Panc1 (cell line): ENCODE results near the gene MAPK8IP2. TPM values are rescaled to one million over a fixed set of nuclear protein-coding genes. Genes with fewer than 3 reads are reported as not detected.
"Not testable (repeated sequence)": the region's sequence is repeated elsewhere in the genome, so short reads cannot be mapped to it uniquely, and the experiment has no call there.

Experiments used
- ATAC-seq: fragments of 200-7000 bp; cut with Tn5 transposase; 2 replicates; pipeline ENCODE4 v1.9.1; 2020; ENCODE audit warnings: mild to moderate bottlenecking, moderate library complexity
- BruUV-seq: library from RNA; stranded (reverse); fragments of 400-500 nt; replicated peaks from 2 replicates; lab custom pipeline; 2021; lab: Mats Ljungman, UMichigan
- CTCF ChIA-PET: fragments of 300-600 bp; sonication (Branson Sonifier 250); formaldehyde crosslinking; loops from one replicate; lab custom pipeline; 2022; ENCODE audit warnings: antibody characterized with exemption; lab: Charles Lee
- POLR2A ChIA-PET: fragments of 300-600 bp; sonication (Branson Sonifier 250); formaldehyde crosslinking; loops from one replicate; lab custom pipeline; 2022; ENCODE audit warnings: antibody characterized with exemption; lab: Charles Lee
- DNase-seq: peaks from one replicate; pipeline ENCODE4 v3.0.0-alpha.2; 2010; ENCODE audit warnings: low read depth, low spot score
- H3K27ac ChIP-seq: 2 replicates; pipeline ENCODE4 v1.5.1; 2011; ENCODE audit warnings: mild to moderate bottlenecking, low read length, inconsistent platforms
- H3K27me3 ChIP-seq: fragments of 200-500 bp; sonication (Bioruptor generic); 2 replicates; pipeline ENCODE4 v1.6.0; 2014; ENCODE audit warnings: low read length, inconsistent platforms; ENCODE audit not compliant: control insufficient read depth, insufficient read depth
- H3K36me3 ChIP-seq: fragments of 200-500 bp; sonication (Bioruptor generic); 2 replicates; pipeline ENCODE4 v1.5.1; 2014; ENCODE audit warnings: inconsistent platforms, mild to moderate bottlenecking, low read length, moderate library complexity; ENCODE audit not compliant: control insufficient read depth, insufficient read depth
- H3K4me1 ChIP-seq: 2 replicates; pipeline ENCODE4 v1.5.1; 2011; ENCODE audit warnings: inconsistent platforms, mild to moderate bottlenecking, low read length, moderate library complexity; ENCODE audit not compliant: control insufficient read depth, insufficient read depth
- H3K4me3 ChIP-seq, 2 experiments: 2 replicates each; pipeline ENCODE4 v1.5.1; 2011 to 2012; ENCODE audit warnings: low read depth in 2 of 2, low read length in 2 of 2, mild to moderate bottlenecking in 2 of 2, inconsistent platforms in 1 of 2, moderate library complexity in 1 of 2
- H3K9me3 ChIP-seq: fragments of 200-500 bp; sonication (Bioruptor generic); 2 replicates; pipeline ENCODE4 v1.5.1; 2014; ENCODE audit warnings: low read depth, mild to moderate bottlenecking, inconsistent platforms, low read length, moderate library complexity; ENCODE audit not compliant: control insufficient read depth, insufficient read depth
- CTCF ChIP-seq: fragments of 450-650 bp; IDR thresholded peaks from 2 replicates; pipeline ENCODE4 v1.5.1; 2017; ENCODE audit warnings: mild to moderate bottlenecking
- POLR2AphosphoS5 ChIP-seq: IDR thresholded peaks from 2 replicates; pipeline ENCODE4 v1.6.1; 2012; ENCODE audit warnings: mild to moderate bottlenecking, low read depth, low read length, moderate library complexity
- REST ChIP-seq, 2 experiments: IDR thresholded peaks; 2 replicates each; pipeline ENCODE4 v1.6.1; 2011 to 2012; ENCODE audit warnings: low read depth in 2 of 2, control low read depth in 1 of 2, low read length in 1 of 2, mild to moderate bottlenecking in 1 of 2, moderate library complexity in 1 of 2; ENCODE audit not compliant: insufficient read depth in 1 of 2
- SIN3A ChIP-seq: IDR thresholded peaks from 2 replicates; pipeline ENCODE4 v1.6.1; 2012; ENCODE audit warnings: low read depth, mild to moderate bottlenecking, low read length, moderate library complexity, borderline replicate concordance; ENCODE audit not compliant: insufficient read depth
- TCF7L2 ChIP-seq: IDR thresholded peaks from 2 replicates; pipeline ENCODE4 v1.6.1; 2011; ENCODE audit warnings: mild to moderate bottlenecking, low read depth, low read length, inconsistent platforms
- in situ Hi-C: cut with HindIII; loops from 2 replicates; pipeline ENCODE4 v1.10.0; 2016; ENCODE audit warnings: low sequenced_read_pairs, low pct_unique_long_range_greater_than_20kb
- intact Hi-C: fragments of 100-400 bp; cut with micrococcal nuclease; formaldehyde crosslinking; loops from one replicate; pipeline ENCODE4 v1.10.0; 2022; ENCODE audit not compliant: unreplicated experiment
- total RNA-seq: library from RNA; stranded (reverse); gene quantifications from one replicate; pipeline ENCODE4 v1.2.1, GENCODE V29; 2021; ENCODE audit not compliant: unreplicated experiment

MAPK8IP2 gene
- total RNA-seq, 1 experiment from 2014 or later = 38.4 TPM

- ATAC-seq (no peak), DNase-seq (no peak)
- intact Hi-C loops (no loop called here), in situ Hi-C loops (no loop called here)
- peaks cover 2% of the 10 kb centered on the region for H3K27me3 ChIP-seq
- CTCF ChIA-PET = interaction anchor here (0.5 to 0.6 kb wide), 2 partner anchors 10 to 22 kb away, joined by 6 to 10 read pairs; no protein-coding TSS in a partner anchor
- H3K9me3 ChIP-seq = no peaks in the 10 kb centered on the region
- no peak overlapping the region for H3K4me3 ChIP-seq
- no TSS peak for BruUV-seq
- H3K4me1 ChIP-seq = no peaks in the 10 kb centered on the region
- TF ChIP-seq SIN3A (no peak), CTCF (no peak), REST (IDR thresholded peaks at IDR 0.05; ENCODE audit: insufficient read depth in 1 of 2, low read depth in 2 of 2, low read length in 1 of 2) (no peak), TCF7L2 (no peak), POLR2AphosphoS5 (no peak)
- H3K27ac ChIP-seq = no peak overlapping the region
- POLR2A ChIA-PET = no interaction called here
- no peaks in the 10 kb centered on the region for H3K36me3 ChIP-seq
Observed at GRCh38 chr22:50641696-50642607, 41.4 kb downstream of the MAPK8IP2 start.

GRCh38 chr22:50643021-50643820 is 42.6 kb downstream of the MAPK8IP2 start:
- intact Hi-C loops, H3K4me3 ChIP-seq: not testable (repeated sequence)

GRCh38 chr22:50643821-50644101 is 43.2 kb downstream of the MAPK8IP2 start:
- H3K36me3 ChIP-seq, ATAC-seq, intact Hi-C loops, H3K27me3 ChIP-seq, H3K9me3 ChIP-seq, H3K4me3 ChIP-seq, POLR2A ChIA-PET, H3K27ac ChIP-seq, H3K4me1 ChIP-seq, DNase-seq, BruUV-seq, in situ Hi-C loops, CTCF ChIA-PET: not testable (repeated sequence)

More at GRCh38 chr22:50643021-50643820, 42.6 kb downstream of the MAPK8IP2 start:
- H3K4me1 ChIP-seq, BruUV-seq, H3K36me3 ChIP-seq, CTCF ChIA-PET, ATAC-seq, H3K9me3 ChIP-seq, in situ Hi-C loops, H3K27ac ChIP-seq, DNase-seq, POLR2A ChIA-PET, H3K27me3 ChIP-seq: not testable (repeated sequence)
